Measurements from ENCODE around the gene MRPL23. TPM values are rescaled to one million over a fixed set of nuclear protein-coding genes. Genes with fewer than 3 reads are reported as not detected.

Gene MRPL23
- polyA plus RNA-seq, 1 donor (not counting 4 experiments of a cell fraction or from before 2014, with no cell fraction given), result 68.2 TPM

DNA sequence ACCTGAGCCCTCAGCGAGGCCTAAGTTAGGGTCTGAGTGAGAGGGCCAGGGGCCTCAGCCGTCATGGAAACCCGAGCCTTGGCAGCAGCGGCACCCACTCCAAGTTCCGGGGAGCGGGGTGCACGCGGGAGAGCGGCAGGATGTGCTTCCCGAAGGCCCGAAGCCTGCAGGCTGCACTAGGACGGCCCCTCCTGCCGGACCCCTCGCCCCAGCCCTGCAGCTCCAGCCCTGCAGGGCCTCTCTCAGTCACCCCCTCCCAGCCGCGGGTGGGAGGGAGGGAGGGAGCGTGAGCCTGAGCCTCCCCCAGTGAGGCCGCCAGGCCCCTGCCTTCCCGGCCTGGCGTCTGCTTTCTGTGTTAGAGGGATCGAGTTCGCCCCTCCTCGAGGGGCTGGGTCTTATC is 22.6 kb downstream of the MRPL23 start:
- FAIRE-seq, result no peak
- Histone ChIP-seq H3K4me2 (ENCODE audit: control insufficient read depth, extremely low read depth, insufficient read depth, low read depth, low read length) (no peak overlapping the region), H3K4me1 (ENCODE audit: control insufficient read depth, extremely low read depth, insufficient read depth, low read length) (no peaks in the 10 kb centered on the region), H3K79me2 (ENCODE audit: control insufficient read depth, insufficient read depth, low read length) (no peaks in the 10 kb centered on the region), H3K4me3 (ENCODE audit: control insufficient read depth in 2 of 3, extremely low read depth in 1 of 3, insufficient read depth in 2 of 3, low read depth in 1 of 3, low read length in 3 of 3) (no peak overlapping the region), H2AFZ (ENCODE audit: control insufficient read depth, low read length) (no peak overlapping the region), H4K20me1 (ENCODE audit: control insufficient read depth, extremely low read depth, insufficient read depth, low read length) (no peaks in the 10 kb centered on the region), H3K36me3 (ENCODE audit: control insufficient read depth in 2 of 2, extremely low read depth in 1 of 2, insufficient read depth in 2 of 2, low read length in 2 of 2) (no peaks in the 10 kb centered on the region), H3K9ac (ENCODE audit: control insufficient read depth, extremely low read depth, insufficient read depth, low read length) (no peak overlapping the region), H3K9me3 (ENCODE audit: control insufficient read depth, low read depth, low read length) (no peaks in the 10 kb centered on the region), H3K27me3 (ENCODE audit: control insufficient read depth, extremely low read depth, insufficient read depth, low read length) (no peaks in the 10 kb centered on the region), H3K9me1 (ENCODE audit: control insufficient read depth, extremely low read depth, insufficient read depth, low read length) (no peaks in the 10 kb centered on the region), H3K27ac (ENCODE audit: control insufficient read depth, insufficient read depth, low read length) (no peak overlapping the region)
- DNase-seq (ENCODE audit: low read depth, low spot score), result no peak
- dilution Hi-C loops (cut with MboI; ENCODE audit: extremely low pct_ligation_motif_present, low sequenced_read_pairs), result no loop called here
- no peak for TF ChIP-seq EZH2 (IDR thresholded peaks at IDR 0.05; ENCODE audit: low read length)
- TF ChIP-seq CTCF (optimal IDR thresholded peaks at IDR 0.05 in 1 of 3, IDR thresholded peaks at IDR 0.05 in 1 of 3, conservative IDR thresholded peaks at IDR 0.05 in 1 of 3; ENCODE audit: extremely low read depth in 1 of 3, insufficient read depth in 2 of 3, low read length in 3 of 3), result no peak

GRCh38 chr11:1970956-1971355 is 23.8 kb downstream of the MRPL23 start:
- Histone ChIP-seq H2AFZ (ENCODE audit: control insufficient read depth, low read length) (no peak overlapping the region), H4K20me1 (ENCODE audit: control insufficient read depth, extremely low read depth, insufficient read depth, low read length) (no peaks in the 10 kb centered on the region), H3K9me1 (ENCODE audit: control insufficient read depth, extremely low read depth, insufficient read depth, low read length) (no peaks in the 10 kb centered on the region), H3K9ac (ENCODE audit: control insufficient read depth, extremely low read depth, insufficient read depth, low read length) (no peak overlapping the region), H3K79me2 (ENCODE audit: control insufficient read depth, insufficient read depth, low read length) (no peaks in the 10 kb centered on the region), H3K9me3 (ENCODE audit: control insufficient read depth, low read depth, low read length) (no peaks in the 10 kb centered on the region), H3K4me3 (ENCODE audit: control insufficient read depth in 2 of 3, extremely low read depth in 1 of 3, insufficient read depth in 2 of 3, low read depth in 1 of 3, low read length in 3 of 3) (no peak overlapping the region), H3K27me3 (ENCODE audit: control insufficient read depth, extremely low read depth, insufficient read depth, low read length) (no peaks in the 10 kb centered on the region), H3K4me2 (ENCODE audit: control insufficient read depth, extremely low read depth, insufficient read depth, low read depth, low read length) (no peak overlapping the region), H3K4me1 (ENCODE audit: control insufficient read depth, extremely low read depth, insufficient read depth, low read length) (no peaks in the 10 kb centered on the region), H3K27ac (ENCODE audit: control insufficient read depth, insufficient read depth, low read length) (no peak overlapping the region), H3K36me3 (ENCODE audit: control insufficient read depth in 2 of 2, extremely low read depth in 1 of 2, insufficient read depth in 2 of 2, low read length in 2 of 2) (no peaks in the 10 kb centered on the region)
- no peak for FAIRE-seq
- no peak for TF ChIP-seq CTCF (optimal IDR thresholded peaks at IDR 0.05 in 1 of 3, IDR thresholded peaks at IDR 0.05 in 1 of 3, conservative IDR thresholded peaks at IDR 0.05 in 1 of 3; ENCODE audit: extremely low read depth in 1 of 3, insufficient read depth in 2 of 3, low read length in 3 of 3)
- no peak for TF ChIP-seq EZH2 (IDR thresholded peaks at IDR 0.05; ENCODE audit: low read length)
- dilution Hi-C loops (cut with MboI; ENCODE audit: extremely low pct_ligation_motif_present, low sequenced_read_pairs), result no loop called here
- DNase-seq (ENCODE audit: low read depth, low spot score), result no peak

Measured in keratinocyte (primary cell).